A549 (cell line): ENCODE data around the gene VSIG1. TPM values are rescaled to one million over a fixed set of nuclear protein-coding genes. Genes with fewer than 3 reads are reported as not detected.

ENCODE experiments used
- ATAC-seq, 2 experiments: fragments of 200-7000 bp in 1 of 2; fragments of >200 bp in 1 of 2; cut with Nextera tagmentation in 1 of 2; cut with Tn5 transposase in 1 of 2; 3 replicates each; pipeline versions ENCODE4 v1.8.0 to v1.9.1; 2018 to 2020; ENCODE audit warnings: mild to moderate bottlenecking in 1 of 2, moderate library complexity in 1 of 2
- CTCF ChIA-PET: fragments of 300-600 bp; sonication (Branson Sonifier 250); formaldehyde crosslinking; extraction: SDS; loops from one replicate; lab custom pipeline; 2021; ENCODE audit warnings: antibody characterized with exemption, inconsistent platforms; lab: Yijun Ruan, JAX
- POLR2A ChIA-PET: fragments of 350-600 bp; formaldehyde crosslinking; extraction: SDS; loops from one replicate; lab custom pipeline; 2021; ENCODE audit warnings: antibody characterized with exemption, inconsistent platforms; lab: Yijun Ruan, JAX
- DNase-seq, 2 experiments: peaks; one replicate each; pipeline versions ENCODE4 v3.0.0 to v3.0.0-alpha.2; 2011 to 2016; ENCODE audit warnings: low read depth in 1 of 2, low spot score in 1 of 2
- FAIRE-seq: peaks from 2 replicates; lab custom pipeline; 2011; peaks lifted over from hg19 to GRCh38; lab: Jason Lieb, UNC
- H3K27ac ChIP-seq, 2 experiments: fragments of >200 bp; sonication (Bioruptor Twin); formaldehyde crosslinking; 3 replicates each; pipeline ENCODE4 v1.5.1; 2016 to 2017
- H3K4me1 ChIP-seq: fragments of >200 bp; sonication (Bioruptor Twin); formaldehyde crosslinking; 3 replicates; pipeline ENCODE4 v1.6.1; 2016
- H3K4me2 ChIP-seq: fragments of >200 bp; sonication (Bioruptor Twin); formaldehyde crosslinking; 3 replicates; pipeline ENCODE4 v1.6.1; 2016
- H3K4me3 ChIP-seq: fragments of >200 bp; sonication (Bioruptor Twin); formaldehyde crosslinking; 3 replicates; pipeline ENCODE4 v1.5.1; 2016
- H3K9me3 ChIP-seq: fragments of >200 bp; sonication (Bioruptor Twin); formaldehyde crosslinking; 3 replicates; pipeline ENCODE4 v1.6.1; 2016
- CBX2 ChIP-seq: fragments of 200-600 bp; sonication (generic); IDR thresholded peaks from 2 replicates; pipeline ENCODE4 v1.6.1; 2016; ENCODE audit warnings: low read depth, mild to moderate bottlenecking, borderline replicate concordance
- CEBPB ChIP-seq, 2 experiments: fragments of >200 bp in 1 of 2; sonication (Bioruptor Twin) in 1 of 2; formaldehyde crosslinking in 1 of 2; IDR thresholded peaks; 2 replicates each; pipeline ENCODE4 v1.6.1; 2012 to 2016
- CTCF ChIP-seq: fragments of >200 bp; sonication (Bioruptor Twin); formaldehyde crosslinking; IDR thresholded peaks from 3 replicates; pipeline ENCODE4 v1.5.1; 2016
- ELK1 ChIP-seq: fragments of 150-350 bp; IDR thresholded peaks from 2 replicates; pipeline ENCODE4 v1.6.1; 2014; ENCODE audit warnings: low read depth, mild to moderate bottlenecking, low read length
- EP300 ChIP-seq, 2 experiments: fragments of >200 bp; sonication (Bioruptor Twin); formaldehyde crosslinking; IDR thresholded peaks; 2 replicates in 1 of 2; 3 replicates in 1 of 2; pipeline ENCODE4 v1.6.1; 2016 to 2017
- FOSB ChIP-seq: fragments of 250-450 bp; sonication (Bioruptor Pico); IDR thresholded peaks from 2 replicates; pipeline ENCODE4 v1.5.0; 2020; ENCODE audit warnings: mild to moderate bottlenecking, moderate library complexity
- FOSL2 ChIP-seq, 2 experiments: fragments of 450-650 bp in 1 of 2; fragments of >200 bp in 1 of 2; sonication (Bioruptor Twin) in 1 of 2; formaldehyde crosslinking; IDR thresholded peaks; 2 replicates each; pipeline versions ENCODE4 v1.5.0 to v1.6.1; 2016 to 2020; ENCODE audit warnings: mild to moderate bottlenecking in 1 of 2, moderate library complexity in 1 of 2
- FOXS1 ChIP-seq: fragments of 250-450 bp; sonication (Bioruptor Pico); IDR thresholded peaks from 2 replicates; pipeline ENCODE4 v1.5.0; 2020; ENCODE audit warnings: mild to moderate bottlenecking, moderate library complexity
- HES2 ChIP-seq: fragments of >200 bp; sonication (Bioruptor Twin); formaldehyde crosslinking; IDR thresholded peaks from 2 replicates; pipeline ENCODE4 v1.6.1; 2016
- HOXA7 ChIP-seq: fragments of 250-450 bp; sonication (Bioruptor Pico); IDR thresholded peaks from 2 replicates; pipeline ENCODE4 v1.5.0; 2020; ENCODE audit warnings: mild to moderate bottlenecking, moderate library complexity
- HOXB13 ChIP-seq: fragments of 250-450 bp; sonication (Bioruptor Pico); IDR thresholded peaks from 2 replicates; pipeline ENCODE4 v1.5.0; 2020; ENCODE audit warnings: low read depth, mild to moderate bottlenecking, moderate library complexity
- HOXB5 ChIP-seq: fragments of 250-450 bp; sonication (Bioruptor Pico); IDR thresholded peaks from 2 replicates; pipeline ENCODE4 v1.5.0; 2020; ENCODE audit warnings: mild to moderate bottlenecking, moderate library complexity
- MAFK ChIP-seq: fragments of 450-650 bp; IDR thresholded peaks from 2 replicates; pipeline ENCODE4 v1.6.1; 2014; ENCODE audit not compliant: partially characterized antibody
- MAX ChIP-seq: IDR thresholded peaks from 2 replicates; pipeline ENCODE4 v1.6.1; 2012
- MYC ChIP-seq: IDR thresholded peaks from 2 replicates; pipeline ENCODE4 v1.6.1; 2012; ENCODE audit warnings: mild to moderate bottlenecking, inconsistent platforms, low read length, improper control_type of control experiment, borderline replicate concordance
- NPAS2 ChIP-seq: fragments of 250-450 bp; sonication (Bioruptor Pico); IDR thresholded peaks from 2 replicates; pipeline ENCODE4 v1.8.0; 2022; ENCODE audit warnings: mild to moderate bottlenecking, moderate library complexity, borderline replicate concordance
- POLR2A ChIP-seq: IDR thresholded peaks from 2 replicates; pipeline ENCODE4 v1.6.1; 2012; ENCODE audit warnings: mild to moderate bottlenecking, low read length
- POLR2AphosphoS2 ChIP-seq: conservative IDR thresholded peaks from 2 replicates; pipeline ENCODE4 v1.6.1; 2012; ENCODE audit warnings: low read length, improper control_type of control experiment, inconsistent platforms
- RARB ChIP-seq: fragments of 250-450 bp; sonication (Bioruptor Pico); IDR thresholded peaks from 2 replicates; pipeline ENCODE4 v1.8.0; 2021; ENCODE audit warnings: mild to moderate bottlenecking, moderate library complexity
- REST ChIP-seq: fragments of 200-600 bp; sonication (generic); IDR thresholded peaks from 2 replicates; pipeline ENCODE4 v1.6.1; 2016; ENCODE audit warnings: antibody characterized with exemption, mild to moderate bottlenecking, moderate library complexity
- RNF2 ChIP-seq: fragments of 200-600 bp; sonication (generic); IDR thresholded peaks from 2 replicates; pipeline ENCODE4 v1.6.1; 2016; ENCODE audit warnings: low read depth, mild to moderate bottlenecking, antibody characterized with exemption, moderate library complexity, borderline replicate concordance
- USF2 ChIP-seq: fragments of 450-650 bp; IDR thresholded peaks from 2 replicates; pipeline ENCODE4 v1.6.1; 2014; ENCODE audit warnings: antibody characterized with exemption
- WGBS: methylation state at CpG from one replicate; pipeline ENCODE4 v1.1.6; 2017; ENCODE audit errors: missing lambda C conversion rate; 5-methylcytosine and 5-hydroxymethylcytosine counted together
- polyA plus RNA-seq, 4 experiments: library from polyadenylated mRNA; depleted of rRNA in 3 of 4; stranded (reverse); fragments of >200 nt; fragmentation: RNase III in 1 of 4; extraction: RNeasy Plus Mini Kit Qiagen cat#74134 plus additional on column Dnase treatment in 1 of 4; gene quantifications; 2 replicates in 3 of 4; 3 replicates in 1 of 4; pipeline ENCODE4 v1.2.3, GENCODE V29; 2011 to 2017

Gene VSIG1
- polyA plus RNA-seq, 2 of the 4 experiments (the other 2 are of a cell fraction) = 0.17 to 1.2 TPM

GRCh38 chrX:108070891-108071290 lies 26.0 kb downstream of the VSIG1 start:
- TF ChIP-seq CBX2 = no peak
- no peak for TF ChIP-seq FOSL2 (IDR thresholded peaks at IDR 0.05)
- peak; percentile 39 for TF ChIP-seq FOSL2 (CRISPR knock-in tag; IDR thresholded peaks at IDR 0.05)
- WGBS = 31% methylated on average over 4 of the region's 4 CpGs
- ChIA-PET CTCF (interaction anchor here (0.8 to 2.2 kb wide), 7 partner anchors 8 to 417 kb away, joined by 3 to 12 read pairs (median 3); no protein-coding TSS in a partner anchor), POLR2A (interaction anchor here (0.6 to 0.9 kb wide), 2 partner anchors 20 to 726 kb away, joined by 3 to 4 read pairs; partner anchors contain the start of genes ATG4A and PSMD10)
- Histone ChIP-seq H3K4me1 (peaks cover 15% of the 10 kb centered on the region; the same call in 2 of the 3 replicates), H3K4me2 (peak overlapping the region; percentile 1; the same call in 2 of the 3 replicates), H3K27ac (no peak overlapping the region; a peak in 1 of 6 replicates), H3K4me3 (no peak overlapping the region), H3K9me3 (no peaks in the 10 kb centered on the region)
- peak in 1 of 2 experiments; percentile 10 for DNase-seq
- peak; percentile 50 to 55; a peak in 2 of 6 replicates for ATAC-seq
- no peak for FAIRE-seq

- CTCF ChIA-PET = interaction anchor here (1.2 to 2.2 kb wide), 5 partner anchors 9 to 53 kb away, joined by 3 to 12 read pairs (median 3); no protein-coding TSS in a partner anchor
- DNase-seq (no peak), FAIRE-seq (no peak), ATAC-seq (0 out of 6 replicates have a peak, but pooled peaks of 1 of the 2 experiments have one; percentile 43)
- POLR2A ChIA-PET = interaction anchor here (0.9 kb wide), 1 partner anchor 20 kb away, joined by 4 read pairs; the partner anchor contains the start of genes ATG4A and PSMD10
- 93% methylated on average over 1 of the region's 1 CpG for WGBS
- no peak for TF ChIP-seq POLR2AphosphoS2
- no peak for TF ChIP-seq ELK1
- TF ChIP-seq MAFK = no peak
- TF ChIP-seq HOXA7 = no peak
- TF ChIP-seq MYC = no peak
- TF ChIP-seq POLR2A = no peak
- no peak for TF ChIP-seq USF2
- TF ChIP-seq MAX = no peak
- TF ChIP-seq HOXB5 (CRISPR knock-in tag) = no peak
- no peak for TF ChIP-seq FOXS1 (CRISPR knock-in tag)
- TF ChIP-seq NPAS2 (CRISPR knock-in tag) = no peak
- no peak for TF ChIP-seq HOXB13 (CRISPR knock-in tag)
- no peak for TF ChIP-seq CTCF
- TF ChIP-seq RNF2 = no peak
- no peak for TF ChIP-seq RARB (CRISPR knock-in tag)
- no peak for TF ChIP-seq EP300 (IDR thresholded peaks at IDR 0.05)
- no peak for TF ChIP-seq HES2
- TF ChIP-seq REST = no peak
- TF ChIP-seq CEBPB (IDR thresholded peaks at IDR 0.05) = no peak
- no peak for TF ChIP-seq FOSB (CRISPR knock-in tag)
- H3K4me2 ChIP-seq = peak overlapping the region; percentile 1; the same call in 1 of the 3 replicates
- peaks cover 15% of the 10 kb centered on the region; the same call in 2 of the 3 replicates for H3K4me1 ChIP-seq
- no peak overlapping the region for H3K4me3 ChIP-seq
- peak overlapping the region; percentile 4 to 50; a peak in 4 of 6 replicates for H3K27ac ChIP-seq
- no peaks in the 10 kb centered on the region for H3K9me3 ChIP-seq
Observed at GRCh38 chrX:108071578-108071977, 26.7 kb downstream of the VSIG1 start.
